ENCODE measurements around the gene PTPRT.

Gene PTPRT

DNA sequence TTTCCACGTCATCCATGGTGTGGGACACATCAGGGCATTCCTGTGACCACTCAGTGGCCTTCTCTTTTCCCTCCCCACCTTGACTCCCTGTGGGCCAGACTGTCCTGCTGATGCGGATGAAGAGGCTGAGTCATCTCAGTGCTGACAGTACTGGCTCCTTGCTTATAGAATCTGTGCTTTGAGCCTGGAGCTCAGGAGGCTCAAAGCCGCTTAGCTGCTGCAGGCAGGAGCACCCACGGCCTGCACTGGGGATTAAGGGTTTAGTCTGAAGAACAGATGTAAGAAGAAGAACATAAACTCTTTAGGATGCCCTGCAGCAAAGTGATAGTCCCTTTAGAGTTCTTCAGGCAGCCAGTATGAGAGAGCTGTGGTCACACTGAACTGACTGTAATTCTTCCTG lies 929.5 kb downstream of the PTPRT start:
- ATAC-seq (ENCODE audit: insufficient read depth, low read depth): no peak
- Histone ChIP-seq H3K27ac (ENCODE audit: low read length) (no peak overlapping the region), H3K79me2 (ENCODE audit: insufficient read depth, low read length) (no peaks in the 10 kb centered on the region), H3K9me3 (ENCODE audit: insufficient read depth, low read length, severe bottlenecking) (no peaks in the 10 kb centered on the region), H3K4me1 (ENCODE audit: insufficient read depth, low read length) (no peaks in the 10 kb centered on the region), H3K4me2 (ENCODE audit: insufficient read depth, low read length) (no peak overlapping the region), H4K20me1 (ENCODE audit: insufficient read depth, low read length) (no peaks in the 10 kb centered on the region), H3K36me3 (ENCODE audit: insufficient read depth, low read length) (no peaks in the 10 kb centered on the region), H3K27me3 (ENCODE audit: insufficient read depth, low read length, poor library complexity) (peaks cover 24% of the 10 kb centered on the region), H2AFZ (ENCODE audit: low read depth, low read length) (no peak overlapping the region), H3K4me3 (ENCODE audit: low read depth in 1 of 2, low read length in 2 of 2) (no peak overlapping the region), H3K9ac (ENCODE audit: low read depth, low read length) (no peak overlapping the region)
- no peak for DNase-seq
- TF ChIP-seq, protein P1, sequence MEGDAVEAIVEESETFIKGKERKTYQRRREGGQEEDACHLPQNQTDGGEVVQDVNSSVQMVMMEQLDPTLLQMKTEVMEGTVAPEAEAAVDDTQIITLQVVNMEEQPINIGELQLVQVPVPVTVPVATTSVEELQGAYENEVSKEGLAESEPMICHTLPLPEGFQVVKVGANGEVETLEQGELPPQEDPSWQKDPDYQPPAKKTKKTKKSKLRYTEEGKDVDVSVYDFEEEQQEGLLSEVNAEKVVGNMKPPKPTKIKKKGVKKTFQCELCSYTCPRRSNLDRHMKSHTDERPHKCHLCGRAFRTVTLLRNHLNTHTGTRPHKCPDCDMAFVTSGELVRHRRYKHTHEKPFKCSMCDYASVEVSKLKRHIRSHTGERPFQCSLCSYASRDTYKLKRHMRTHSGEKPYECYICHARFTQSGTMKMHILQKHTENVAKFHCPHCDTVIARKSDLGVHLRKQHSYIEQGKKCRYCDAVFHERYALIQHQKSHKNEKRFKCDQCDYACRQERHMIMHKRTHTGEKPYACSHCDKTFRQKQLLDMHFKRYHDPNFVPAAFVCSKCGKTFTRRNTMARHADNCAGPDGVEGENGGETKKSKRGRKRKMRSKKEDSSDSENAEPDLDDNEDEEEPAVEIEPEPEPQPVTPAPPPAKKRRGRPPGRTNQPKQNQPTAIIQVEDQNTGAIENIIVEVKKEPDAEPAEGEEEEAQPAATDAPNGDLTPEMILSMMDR (IDR thresholded peaks at IDR 0.05; ENCODE audit: borderline replicate concordance, extremely low read depth, low read length, poor library complexity, severe bottlenecking): no peak
- TF ChIP-seq EZH2 (IDR thresholded peaks at IDR 0.05; ENCODE audit: borderline replicate concordance, low read depth, low read length, severe bottlenecking): no peak

DNA sequence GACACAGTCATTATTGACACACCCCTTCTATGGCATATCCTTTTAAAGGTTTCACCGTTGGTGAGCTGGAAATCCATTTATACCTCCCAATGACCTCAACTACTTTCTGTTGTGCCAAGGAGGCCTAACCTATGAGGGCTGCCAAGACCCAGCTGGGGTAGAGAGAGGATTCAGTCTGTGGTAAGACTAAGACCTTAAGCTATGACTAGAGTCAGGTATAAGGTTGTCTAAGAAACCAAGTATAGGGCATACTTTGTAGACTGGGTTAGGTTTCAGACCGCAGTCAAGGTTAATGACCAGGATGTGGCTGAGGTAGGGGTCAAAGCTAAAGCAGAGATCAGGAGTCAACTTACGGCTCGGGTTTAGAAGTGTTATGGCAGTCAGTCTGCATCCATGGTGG lies 930.3 kb downstream of the PTPRT start:
- Histone ChIP-seq H3K79me2 (ENCODE audit: insufficient read depth, low read length) (no peaks in the 10 kb centered on the region), H3K4me1 (ENCODE audit: insufficient read depth, low read length) (no peaks in the 10 kb centered on the region), H3K27ac (ENCODE audit: low read length) (no peak overlapping the region), H2AFZ (ENCODE audit: low read depth, low read length) (no peak overlapping the region), H4K20me1 (ENCODE audit: insufficient read depth, low read length) (no peaks in the 10 kb centered on the region), H3K9me3 (ENCODE audit: insufficient read depth, low read length, severe bottlenecking) (no peaks in the 10 kb centered on the region), H3K27me3 (ENCODE audit: insufficient read depth, low read length, poor library complexity) (peaks cover 24% of the 10 kb centered on the region), H3K4me2 (ENCODE audit: insufficient read depth, low read length) (no peak overlapping the region), H3K4me3 (ENCODE audit: low read depth in 1 of 2, low read length in 2 of 2) (no peak overlapping the region), H3K9ac (ENCODE audit: low read depth, low read length) (no peak overlapping the region), H3K36me3 (ENCODE audit: insufficient read depth, low read length) (no peaks in the 10 kb centered on the region)
- ATAC-seq (ENCODE audit: insufficient read depth, low read depth): no peak
- DNase-seq: no peak
- no peak for TF ChIP-seq EZH2 (IDR thresholded peaks at IDR 0.05; ENCODE audit: borderline replicate concordance, low read depth, low read length, severe bottlenecking)
- TF ChIP-seq, protein P1 (IDR thresholded peaks at IDR 0.05; ENCODE audit: borderline replicate concordance, extremely low read depth, low read length, poor library complexity, severe bottlenecking): no peak

DNA sequence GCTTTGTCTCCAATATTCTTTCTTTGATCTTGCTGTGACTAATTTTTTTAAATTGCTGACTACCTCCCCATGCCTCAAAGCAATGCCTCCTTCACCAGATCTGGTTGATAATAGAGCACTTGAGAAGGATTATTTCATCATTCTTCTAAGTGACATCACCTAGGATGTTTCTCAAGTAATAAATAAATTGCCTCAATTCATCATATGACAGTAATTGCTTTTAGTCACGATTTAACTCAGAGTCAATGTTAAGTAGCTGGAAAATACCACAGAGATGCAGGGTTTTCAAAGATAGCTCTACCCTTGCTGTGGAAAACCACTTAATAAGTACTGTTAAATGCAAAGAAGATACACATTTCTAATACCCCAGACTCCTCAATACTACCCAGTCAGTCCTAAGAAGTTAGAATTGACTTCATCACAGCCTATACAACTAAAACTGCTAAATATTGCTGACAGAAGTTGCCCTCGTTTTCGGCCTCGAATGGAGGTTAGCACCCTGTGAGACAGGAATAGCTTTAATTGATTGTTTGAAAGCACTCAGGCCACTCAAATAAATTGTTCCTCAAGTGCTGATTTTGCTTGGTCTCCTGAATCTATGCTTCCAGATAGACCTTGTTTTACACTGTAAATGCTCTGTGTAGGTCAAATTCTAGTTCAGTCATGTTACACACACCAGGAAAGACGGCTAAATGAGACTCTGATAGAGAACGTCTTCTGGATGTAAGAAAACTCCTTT lies 931.0 kb downstream of the PTPRT start:
- Histone ChIP-seq H2AFZ (ENCODE audit: low read depth, low read length) (no peak overlapping the region), H3K9ac (ENCODE audit: low read depth, low read length) (no peak overlapping the region)
- DNase-seq: no peak

More for the DNA sequence above, 931.0 kb downstream of the PTPRT start:
- Histone ChIP-seq H3K4me1 (ENCODE audit: insufficient read depth, low read length) (no peaks in the 10 kb centered on the region), H3K36me3 (ENCODE audit: insufficient read depth, low read length) (no peaks in the 10 kb centered on the region), H3K27me3 (ENCODE audit: insufficient read depth, low read length, poor library complexity) (peaks cover 24% of the 10 kb centered on the region), H3K4me3 (ENCODE audit: low read depth in 1 of 2, low read length in 2 of 2) (no peak overlapping the region), H3K9me3 (ENCODE audit: insufficient read depth, low read length, severe bottlenecking) (no peaks in the 10 kb centered on the region), H4K20me1 (ENCODE audit: insufficient read depth, low read length) (no peaks in the 10 kb centered on the region), H3K4me2 (ENCODE audit: insufficient read depth, low read length) (no peak overlapping the region), H3K27ac (ENCODE audit: low read length) (no peak overlapping the region), H3K79me2 (ENCODE audit: insufficient read depth, low read length) (no peaks in the 10 kb centered on the region)
- TF ChIP-seq, protein P1 (IDR thresholded peaks at IDR 0.05; ENCODE audit: borderline replicate concordance, extremely low read depth, low read length, poor library complexity, severe bottlenecking): no peak
- TF ChIP-seq EZH2 (IDR thresholded peaks at IDR 0.05; ENCODE audit: borderline replicate concordance, low read depth, low read length, severe bottlenecking): no peak
- no peak for ATAC-seq (ENCODE audit: insufficient read depth, low read depth)
